HG02885 (cell line): ENCODE data around the gene TMEM192.
"Not testable (repeated sequence)": the region's sequence is repeated elsewhere in the genome, so short reads cannot be mapped to it uniquely, and the experiment has no call there.

Experiments
- ATAC-seq: cut with Tn5 transposase; IDR thresholded peaks from one replicate; pipeline ENCODE4 v1.9.1; 2021; ENCODE audit warnings: mild to moderate bottlenecking; ENCODE audit not compliant: unreplicated experiment, poor library complexity

Gene TMEM192

GRCh38 chr4:165112368-165113121 is at the start of gene TMEM192:
Gene TMEM192, minus strand, starts transcription at chr4:165112860. Its CDS starts 87 bp downstream, at chr4:165112773.
- ATAC-seq = peak; percentile 95

DNA sequence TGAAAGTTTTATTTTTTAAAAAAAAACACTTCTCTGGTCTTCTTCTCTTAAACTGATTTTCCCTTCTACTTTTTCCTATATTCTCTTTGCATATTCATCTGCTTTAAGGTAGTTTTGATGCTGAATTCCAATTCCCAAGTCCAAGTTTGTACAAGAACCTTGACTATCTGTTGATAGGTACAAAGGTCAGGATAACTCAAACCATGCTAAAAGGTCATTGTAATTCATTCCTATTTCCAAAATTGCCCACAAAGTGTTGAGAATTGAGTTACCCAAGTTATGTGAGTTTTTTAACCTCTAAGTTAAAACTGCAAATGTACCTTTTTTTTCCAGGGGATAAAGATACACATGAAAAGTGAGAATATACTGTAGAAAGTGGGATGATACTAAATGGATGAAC is 46.1 kb upstream of the TMEM192 start:
- ATAC-seq = no peak

GRCh38 chr4:165156906-165157305 is 44.2 kb upstream of the TMEM192 start:
- ATAC-seq = no peak

DNA sequence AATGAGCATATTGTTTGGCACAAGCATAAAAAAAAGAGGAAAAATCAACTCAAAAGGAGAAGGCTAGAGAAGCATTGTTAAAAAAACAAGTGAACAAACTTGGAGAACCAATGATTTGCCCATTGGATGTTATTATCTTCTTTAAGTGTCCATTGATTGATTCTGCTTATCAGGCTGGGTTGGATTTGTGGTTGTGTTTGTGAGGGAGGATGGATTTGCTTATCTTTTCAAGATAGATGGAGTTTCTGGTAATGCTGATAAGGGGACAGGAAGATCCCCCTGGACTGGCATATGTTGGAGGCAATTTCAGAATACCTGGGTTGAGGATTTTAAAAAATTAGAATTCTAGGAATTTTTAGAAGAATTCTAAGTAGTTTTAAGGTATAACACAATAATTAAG is 41.8 kb upstream of the TMEM192 start:
- no peak for ATAC-seq

GRCh38 chr4:165152527-165152926 is 39.9 kb upstream of the TMEM192 start:
- ATAC-seq = no peak

- no peak for ATAC-seq
Measured at GRCh38 chr4:165151734-165152133, 39.1 kb upstream of the TMEM192 start.

DNA sequence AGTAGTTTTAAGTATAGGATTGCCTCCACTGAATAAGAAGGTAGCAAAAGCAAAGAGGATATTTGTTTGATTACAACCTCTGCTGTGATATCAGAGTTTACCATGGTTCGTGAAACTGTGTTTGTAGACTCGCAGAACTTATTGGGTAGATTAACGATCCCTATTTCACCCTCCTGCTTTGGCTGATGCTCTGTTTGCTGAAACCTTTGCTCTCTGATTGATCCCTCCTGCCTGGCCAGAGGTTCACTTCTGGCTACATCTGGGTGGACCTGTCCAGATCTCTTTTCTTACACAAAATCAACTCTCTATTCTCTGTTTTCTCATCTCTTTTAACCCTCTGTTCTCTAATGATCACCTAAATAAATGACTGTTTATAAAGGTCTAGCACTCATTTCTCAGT is 37.9 kb upstream of the TMEM192 start:
- no peak for ATAC-seq

DNA sequence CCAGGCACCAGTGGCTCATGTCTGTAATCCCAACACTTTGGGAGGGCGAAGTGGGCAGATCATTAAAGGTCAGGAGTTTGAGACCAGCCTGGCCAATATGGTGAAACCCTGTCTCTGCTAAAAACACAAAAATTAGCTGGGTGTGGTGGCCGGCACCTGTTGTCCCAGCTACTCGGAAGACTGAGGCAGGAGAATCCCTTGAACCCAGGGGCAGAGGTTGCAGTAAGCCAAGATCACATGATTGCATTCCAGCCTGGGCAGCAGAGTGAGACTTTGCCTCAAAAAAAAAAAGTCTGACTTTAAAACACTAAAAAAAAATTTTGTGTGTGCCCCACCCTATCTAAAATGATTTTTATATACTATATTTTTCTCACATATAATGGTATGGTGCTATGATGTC is 26.2 kb upstream of the TMEM192 start:
- ATAC-seq = no peak

GRCh38 chr4:165137205-165137604 is 24.5 kb upstream of the TMEM192 start:
- no peak for ATAC-seq

DNA sequence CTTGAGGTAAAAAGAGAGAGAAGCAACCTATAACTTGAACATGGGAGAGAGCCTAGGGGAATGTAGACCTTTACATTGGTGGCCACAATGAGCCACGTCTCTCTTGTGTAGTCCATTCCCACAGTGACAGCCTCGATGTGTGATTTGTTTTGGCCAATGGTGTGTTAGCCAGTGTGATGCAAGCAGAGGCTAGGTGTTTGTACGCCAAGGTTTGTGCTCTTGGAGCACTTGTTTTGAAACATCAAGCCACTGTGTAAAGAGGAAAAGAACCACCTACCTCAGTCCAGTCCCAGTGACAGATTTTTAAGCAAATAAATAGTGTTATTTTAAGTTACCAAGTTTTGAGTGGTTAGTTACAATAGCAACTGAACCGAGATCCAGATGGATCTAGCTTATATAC is 23.9 kb upstream of the TMEM192 start:
- ATAC-seq = no peak

GRCh38 chr4:165133150-165133549 is 20.5 kb upstream of the TMEM192 start:
- ATAC-seq = no peak

DNA sequence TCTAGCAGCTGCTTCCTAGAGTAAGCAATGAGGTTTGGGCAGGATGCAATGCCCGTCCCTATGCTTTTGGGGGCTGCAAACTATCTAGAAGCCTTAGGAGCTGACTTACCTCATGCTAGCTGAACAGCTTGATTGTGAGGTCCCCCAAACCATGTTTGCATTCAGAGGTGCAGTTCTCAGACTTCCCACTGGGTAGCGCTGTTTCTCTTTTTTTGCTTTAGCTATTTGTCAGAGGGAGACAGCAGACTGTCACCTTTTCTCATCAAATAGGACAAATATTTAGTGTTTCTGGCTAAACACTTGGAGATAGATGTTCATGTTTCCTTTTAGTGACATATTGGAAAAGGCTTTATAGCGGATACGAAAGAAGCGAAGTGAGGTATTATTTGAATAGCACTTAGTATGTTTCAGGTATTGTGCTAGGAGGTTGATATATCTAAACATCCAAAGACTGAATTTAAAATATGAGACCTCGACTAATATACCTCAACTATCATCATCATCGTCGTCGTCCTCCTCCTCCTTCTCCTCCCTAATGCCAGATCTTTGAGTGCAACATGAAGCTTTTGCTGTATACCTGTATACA is 18.7 kb upstream of the TMEM192 start:
- ATAC-seq = peak; percentile 81

DNA sequence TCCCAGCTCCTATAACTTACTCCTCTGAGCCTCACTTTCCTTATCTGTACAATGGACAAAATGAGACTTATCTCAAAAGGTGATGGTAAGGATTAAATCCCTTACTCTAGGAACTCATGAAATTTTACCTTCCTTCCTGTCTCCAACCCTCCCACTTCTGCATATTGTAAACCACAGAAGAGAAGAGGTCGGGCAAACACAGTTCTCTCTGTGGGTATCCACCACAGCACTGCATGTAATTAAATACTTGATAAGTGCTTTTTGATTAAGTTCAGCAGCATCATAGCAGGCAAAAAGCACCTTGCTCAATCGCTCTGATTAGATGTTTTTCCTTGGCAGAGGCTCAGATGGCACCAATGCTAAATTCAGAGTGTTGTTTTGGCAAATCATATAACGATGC is 17.3 kb upstream of the TMEM192 start:
- no peak for ATAC-seq

DNA sequence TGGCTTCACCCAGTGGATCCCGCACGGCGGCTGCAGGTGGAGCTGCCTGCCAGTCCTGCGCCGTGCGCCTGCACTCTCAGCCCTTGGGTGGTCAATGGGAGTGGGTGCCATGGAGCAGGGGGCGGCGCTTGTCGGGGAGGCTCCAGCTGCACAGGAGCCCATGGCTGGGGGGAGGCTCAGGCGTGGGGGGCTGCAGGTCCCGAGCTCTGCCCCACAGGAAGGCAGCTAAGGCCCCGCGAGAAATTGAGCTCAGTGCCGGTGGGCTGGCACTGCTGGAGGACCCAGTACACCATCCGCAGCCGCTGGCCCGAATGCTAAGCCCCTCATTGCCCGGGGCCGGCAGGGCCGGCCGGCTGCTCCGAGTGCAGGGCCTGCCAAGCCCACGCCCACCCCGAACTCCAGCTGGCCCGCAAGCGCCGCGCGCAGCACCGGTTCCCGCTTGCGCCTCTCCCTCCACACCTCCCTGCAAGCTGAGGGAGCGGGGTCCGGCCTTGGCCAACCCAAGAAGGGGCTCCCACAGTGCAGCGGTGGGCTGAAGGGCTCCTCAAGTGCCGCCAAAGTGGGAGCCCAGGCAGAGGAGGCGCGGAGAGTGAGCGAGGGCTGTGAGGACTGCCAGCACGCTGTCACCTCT is 13.3 kb upstream of the TMEM192 start:
- ATAC-seq = not testable (repeated sequence)

DNA sequence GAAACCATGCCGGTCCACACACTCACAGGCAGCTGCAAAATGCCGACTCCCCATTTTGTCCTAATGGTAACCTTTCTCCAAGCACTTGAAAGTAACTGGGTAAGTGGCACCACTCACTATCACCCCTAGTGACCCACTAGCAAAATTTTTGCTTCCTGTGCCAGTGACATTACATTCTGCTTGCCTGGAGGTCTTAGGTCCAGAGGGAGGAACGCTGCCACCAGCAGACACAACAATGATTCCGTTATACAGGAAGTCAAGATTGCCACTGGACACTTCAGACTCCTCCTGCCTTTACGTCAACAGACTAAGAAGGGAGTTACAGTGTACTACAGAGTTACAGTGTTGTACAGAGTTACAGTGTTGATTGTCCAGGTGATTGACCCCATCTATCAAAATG is 11.8 kb upstream of the TMEM192 start:
- no peak for ATAC-seq

- peak; percentile 90 for ATAC-seq
Measured at GRCh38 chr4:165118256-165118909, 5.7 kb upstream of the TMEM192 start.

GRCh38 chr4:165115301-165115700 is 2.6 kb upstream of the TMEM192 start:
- no peak for ATAC-seq

DNA sequence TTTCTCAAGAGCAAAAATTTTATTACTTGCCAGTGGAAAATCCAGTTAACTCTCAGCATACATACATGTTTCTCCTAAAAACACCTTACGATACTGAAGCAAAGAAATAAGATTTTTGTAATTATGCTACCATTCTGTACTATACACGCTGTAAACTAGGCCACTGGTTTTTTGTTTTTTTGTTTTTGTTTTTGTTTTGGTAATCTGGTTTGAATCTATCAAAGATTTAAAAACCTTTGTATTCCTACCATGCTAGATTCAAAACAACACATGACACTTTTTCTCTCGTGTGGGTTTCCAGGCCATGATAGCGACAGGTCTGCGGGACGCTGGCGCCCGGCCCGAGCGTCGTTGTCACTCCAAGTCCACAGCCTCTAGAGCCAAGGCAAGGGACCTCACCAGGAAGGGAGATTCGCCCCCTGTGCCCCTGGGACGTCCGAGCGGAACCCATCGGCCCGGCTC is 723 bp downstream of the TMEM192 start:
- ATAC-seq = no peak

GRCh38 chr4:165106518-165106917 is 6.1 kb downstream of the TMEM192 start:
- ATAC-seq = no peak

- ATAC-seq = no peak
Measured at GRCh38 chr4:165101641-165102040, 11.0 kb downstream of the TMEM192 start.

GRCh38 chr4:165096776-165097175 is 15.9 kb downstream of the TMEM192 start:
- ATAC-seq = peak; percentile 47
